Ectodermal cell (in vitro differentiated cells): ENCODE results near the gene NR3C2.

Experiments
- H3K27ac ChIP-seq: 2 replicates; pipeline ENCODE4 v1.7.0; 2013; ENCODE audit warnings: mild to moderate bottlenecking, low read depth, low read length; ENCODE audit not compliant: insufficient read depth, poor library complexity, severe bottlenecking
- H3K27me3 ChIP-seq: 2 replicates; pipeline ENCODE4 v1.7.0; 2013; ENCODE audit warnings: mild to moderate bottlenecking, low read length; ENCODE audit not compliant: insufficient read depth, control insufficient read depth, poor library complexity, severe bottlenecking
- H3K36me3 ChIP-seq: one replicate; pipeline ENCODE4 v1.7.0; 2013; ENCODE audit warnings: low read length; ENCODE audit not compliant: control insufficient read depth, insufficient read depth
- H3K4me1 ChIP-seq: one replicate; pipeline ENCODE4 v1.7.0; 2013; ENCODE audit warnings: low read length; ENCODE audit not compliant: control insufficient read depth, insufficient read depth
- H3K4me3 ChIP-seq: 2 replicates; pipeline ENCODE4 v1.7.0; 2013; ENCODE audit warnings: low read depth, low read length, control low read depth; ENCODE audit not compliant: insufficient read depth
- H3K9me3 ChIP-seq: 2 replicates; pipeline ENCODE4 v1.7.0; 2013; ENCODE audit warnings: mild to moderate bottlenecking, low read length, moderate library complexity; ENCODE audit not compliant: control insufficient read depth
- WGBS, 2 experiments: methylation state at CpG; one replicate each; pipeline ENCODE4 v1.1.7; 2013; ENCODE audit warnings: missing lambda C conversion rate in 2 of 2; 5-methylcytosine and 5-hydroxymethylcytosine counted together

NR3C2 gene

DNA sequence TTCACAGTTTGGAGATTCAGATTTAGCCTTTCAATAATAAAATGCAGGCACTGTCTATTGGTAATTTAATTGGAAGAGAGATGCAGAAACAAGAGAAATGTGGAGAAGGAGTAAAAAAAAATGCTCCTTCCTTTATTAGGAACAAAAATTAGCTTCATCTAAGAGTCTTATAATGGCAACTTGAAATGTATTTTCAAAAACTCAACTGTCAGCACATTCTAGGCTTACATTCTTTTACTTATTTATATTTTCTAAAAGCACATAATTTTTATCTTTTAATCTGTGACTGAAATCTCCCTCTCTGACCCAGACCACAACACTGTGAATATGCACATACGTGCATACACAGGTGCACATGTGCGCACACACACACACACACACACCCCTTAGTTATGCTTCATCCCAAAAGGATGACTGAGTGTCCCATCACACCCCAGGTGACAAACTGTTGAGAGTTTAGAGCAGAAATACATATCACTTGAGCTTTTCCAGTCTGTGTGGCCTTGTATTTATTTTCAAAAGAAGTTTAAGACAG lies 29.7 kb downstream of the NR3C2 start:
- no peak overlapping the region for H3K27ac ChIP-seq
- H3K9me3 ChIP-seq: no peaks in the 10 kb centered on the region
- H3K4me1 ChIP-seq: no peaks in the 10 kb centered on the region
- H3K27me3 ChIP-seq: no peaks in the 10 kb centered on the region
- WGBS, 2 experiments: 69 to 86% methylated on average over 2 of the region's 2 CpGs
- H3K36me3 ChIP-seq: no peaks in the 10 kb centered on the region
- no peak overlapping the region for H3K4me3 ChIP-seq

DNA sequence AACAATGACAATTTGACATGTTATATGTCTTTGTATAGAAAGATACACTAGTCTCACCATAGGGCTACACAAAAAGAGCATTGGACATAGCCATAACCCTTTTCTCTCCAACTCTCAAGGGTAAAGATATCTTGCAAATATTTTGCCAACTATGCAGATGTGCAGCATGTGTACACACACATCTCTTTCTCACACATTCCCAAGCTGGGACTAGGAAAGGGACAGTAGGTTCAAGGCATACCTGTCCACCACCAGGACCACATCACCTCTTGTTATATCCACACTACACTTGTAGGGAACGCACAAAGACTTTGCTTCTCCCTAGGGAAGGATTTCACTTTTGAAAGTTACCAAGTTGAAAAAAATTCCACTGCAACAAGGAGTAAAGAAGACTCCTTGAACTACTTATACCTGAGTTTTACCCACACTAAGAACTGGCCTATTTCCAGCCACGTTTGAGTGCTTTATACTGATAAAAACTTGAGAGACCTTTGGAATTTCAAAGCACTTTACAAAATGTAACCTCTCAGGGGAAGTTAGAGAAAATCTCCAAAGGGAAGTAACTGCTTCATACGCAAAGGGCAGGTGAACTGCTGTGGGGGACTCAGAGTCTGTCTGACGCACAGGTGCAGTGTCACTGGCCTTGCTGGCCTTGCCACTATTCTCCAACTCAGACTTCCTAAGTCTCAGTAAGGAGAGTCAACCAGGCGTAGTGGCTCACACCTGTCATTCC lies 36.9 kb downstream of the NR3C2 start:
- Histone ChIP-seq H3K27me3 (no peaks in the 10 kb centered on the region), H3K4me1 (no peaks in the 10 kb centered on the region), H3K4me3 (no peak overlapping the region), H3K27ac (no peak overlapping the region), H3K36me3 (no peaks in the 10 kb centered on the region), H3K9me3 (no peaks in the 10 kb centered on the region)
- 93 to 95% methylated on average over 5 of the region's 5 CpGs for WGBS, 2 experiments

GRCh38 chr4:148398988-148399387 lies 43.2 kb downstream of the NR3C2 start:
- Histone ChIP-seq H3K9me3 (no peaks in the 10 kb centered on the region), H3K27ac (no peak overlapping the region), H3K4me1 (no peaks in the 10 kb centered on the region), H3K27me3 (no peaks in the 10 kb centered on the region), H3K36me3 (no peaks in the 10 kb centered on the region), H3K4me3 (no peak overlapping the region)

DNA sequence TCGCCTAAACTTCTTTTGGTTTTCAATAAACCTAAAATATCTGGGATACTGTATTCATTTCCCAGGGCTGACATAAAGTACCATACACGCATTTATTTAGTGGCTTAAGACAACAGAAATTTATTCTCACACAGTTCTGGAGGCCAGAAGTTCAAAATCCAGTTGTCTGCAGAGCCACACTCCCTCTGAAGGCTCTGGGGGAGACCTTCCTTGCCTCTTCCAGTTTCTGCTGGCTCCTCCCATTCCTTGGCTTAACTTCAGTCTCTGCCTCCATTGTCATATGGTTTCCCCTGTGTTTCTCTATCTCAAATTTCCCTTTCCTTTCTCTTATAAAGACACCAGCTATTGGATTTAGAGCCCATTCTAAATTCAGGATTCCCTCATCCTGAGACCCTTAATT lies 44.4 kb downstream of the NR3C2 start:
- Histone ChIP-seq H3K4me1 (no peaks in the 10 kb centered on the region), H3K27me3 (no peaks in the 10 kb centered on the region), H3K27ac (no peak overlapping the region), H3K4me3 (no peak overlapping the region), H3K36me3 (no peaks in the 10 kb centered on the region), H3K9me3 (no peaks in the 10 kb centered on the region)
- WGBS, 2 experiments: 91 to 94% methylated on average over 2 of the region's 2 CpGs

GRCh38 chr4:148396986-148397673 lies 45.1 kb downstream of the NR3C2 start:
- Histone ChIP-seq H3K27ac (no peak overlapping the region), H3K36me3 (no peaks in the 10 kb centered on the region), H3K4me1 (no peaks in the 10 kb centered on the region), H3K27me3 (no peaks in the 10 kb centered on the region), H3K4me3 (no peak overlapping the region), H3K9me3 (no peaks in the 10 kb centered on the region)
- 79 to 93% methylated on average over 3 of the region's 3 CpGs for WGBS, 2 experiments

GRCh38 chr4:148395771-148396170 lies 46.4 kb downstream of the NR3C2 start:
- no peak overlapping the region for H3K4me3 ChIP-seq
- no peaks in the 10 kb centered on the region for H3K36me3 ChIP-seq
- H3K27ac ChIP-seq: no peak overlapping the region
- H3K27me3 ChIP-seq: no peaks in the 10 kb centered on the region
- H3K9me3 ChIP-seq: no peaks in the 10 kb centered on the region
- WGBS, 2 experiments: 100% methylated on average over 1 of the region's 1 CpG
- no peaks in the 10 kb centered on the region for H3K4me1 ChIP-seq

DNA sequence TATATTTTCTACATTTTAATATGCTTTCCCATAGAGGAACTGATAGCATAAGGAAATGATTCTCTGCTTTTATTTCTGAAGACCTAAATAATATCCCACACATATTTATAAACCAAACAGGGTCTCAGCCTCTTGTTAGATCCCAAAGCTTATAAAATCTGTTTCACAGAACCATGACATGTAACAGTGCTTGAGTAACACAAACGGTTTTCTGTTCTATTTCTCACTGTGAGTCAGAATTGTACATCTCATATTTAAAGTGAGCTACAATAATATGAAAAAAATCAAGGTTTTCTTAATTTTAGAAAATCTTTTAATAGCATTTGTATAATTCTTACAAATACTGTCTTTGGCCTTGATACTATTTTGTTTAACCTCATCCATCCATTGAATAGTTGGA lies 51.2 kb downstream of the NR3C2 start:
- Histone ChIP-seq H3K36me3 (no peaks in the 10 kb centered on the region), H3K27me3 (no peaks in the 10 kb centered on the region), H3K4me3 (no peak overlapping the region), H3K9me3 (no peaks in the 10 kb centered on the region), H3K4me1 (no peaks in the 10 kb centered on the region), H3K27ac (no peak overlapping the region)
- 91% methylated on average over 1 of the region's 1 CpG; no CpG with 5 or more reads in 1 of the 2 experiments for WGBS, 2 experiments

DNA sequence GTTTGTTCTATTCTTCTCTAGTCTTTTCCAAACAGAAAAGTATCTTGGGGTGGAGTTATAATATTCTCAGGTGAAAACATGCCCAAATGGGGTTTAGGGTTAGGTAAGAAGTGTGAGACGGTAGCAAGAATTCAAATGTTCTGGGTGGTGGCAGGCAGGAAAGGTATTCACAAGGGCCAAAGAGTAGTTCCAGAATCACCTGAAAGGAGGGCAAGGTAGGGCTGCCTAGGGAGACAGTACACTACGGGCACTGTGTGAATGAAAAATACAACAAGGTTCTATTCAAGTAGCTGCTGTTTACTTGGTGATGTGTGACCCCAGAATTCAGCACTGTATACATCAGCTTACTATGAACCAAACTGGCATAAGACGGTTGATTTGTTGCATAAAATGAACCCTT lies 51.9 kb downstream of the NR3C2 start:
- Histone ChIP-seq H3K36me3 (no peaks in the 10 kb centered on the region), H3K9me3 (no peaks in the 10 kb centered on the region), H3K4me1 (no peaks in the 10 kb centered on the region), H3K4me3 (no peak overlapping the region), H3K27me3 (no peaks in the 10 kb centered on the region), H3K27ac (no peak overlapping the region)
- WGBS, 2 experiments: 90 to 94% methylated on average over 2 to 3 of the region's 3 CpGs

DNA sequence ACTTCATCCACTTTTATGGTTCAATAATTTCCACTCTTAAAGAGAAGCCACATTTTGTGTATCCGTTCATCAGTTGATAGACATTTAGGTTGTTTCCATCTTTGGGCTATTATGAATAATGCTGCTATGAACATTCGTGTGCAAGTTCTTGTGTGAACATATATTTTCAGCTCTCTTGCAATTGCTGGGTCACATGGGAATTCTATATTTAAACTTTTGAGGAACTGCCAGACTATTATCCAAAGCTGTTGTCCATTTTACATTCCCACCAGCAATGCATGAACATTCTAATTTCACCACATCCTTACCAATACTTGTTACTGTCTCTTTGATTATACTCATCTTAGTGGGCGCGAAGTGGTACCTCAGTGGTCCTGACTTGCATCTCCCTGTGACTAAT lies 61.9 kb downstream of the NR3C2 start:
- Histone ChIP-seq H3K36me3 (no peaks in the 10 kb centered on the region), H3K4me1 (no peaks in the 10 kb centered on the region), H3K27ac (no peak overlapping the region), H3K27me3 (no peaks in the 10 kb centered on the region), H3K4me3 (no peak overlapping the region), H3K9me3 (no peaks in the 10 kb centered on the region)
- WGBS, 2 experiments: 93 to 96% methylated on average over 4 of the region's 4 CpGs

GRCh38 chr4:148376151-148376550 lies 66.1 kb downstream of the NR3C2 start:
- Histone ChIP-seq H3K4me1 (no peaks in the 10 kb centered on the region), H3K27me3 (no peaks in the 10 kb centered on the region), H3K36me3 (no peaks in the 10 kb centered on the region), H3K9me3 (no peaks in the 10 kb centered on the region), H3K27ac (no peak overlapping the region), H3K4me3 (no peak overlapping the region)
- WGBS, 2 experiments: 89 to 96% methylated on average over 1 of the region's 3 CpGs
